ENCODE results near the gene TPRKB.
"Not testable (repeated sequence)": the region's sequence is repeated elsewhere in the genome, so short reads cannot be mapped to it uniquely, and the experiment has no call there.

TPRKB gene

GRCh38 chr2:73739101-73739500 lies 2.0 kb upstream of the TPRKB start:
- DNase-seq (ENCODE audit: low spot score): no peak

- no peak for DNase-seq (ENCODE audit: low spot score)
These were observed 767 bp downstream of the TPRKB start for GRCh38 chr2:73736378-73736777.

- no peak for DNase-seq (ENCODE audit: low spot score)
These were observed 6.3 kb downstream of the TPRKB start for GRCh38 chr2:73730810-73731209.

GRCh38 chr2:73728711-73729110 lies 8.4 kb downstream of the TPRKB start:
- no peak for DNase-seq (ENCODE audit: low spot score)

GRCh38 chr2:73728043-73728442 lies 9.1 kb downstream of the TPRKB start:
- no peak for DNase-seq (ENCODE audit: low spot score)

GRCh38 chr2:73726657-73727056 lies 10.5 kb downstream of the TPRKB start:
- DNase-seq (ENCODE audit: low spot score): not testable (repeated sequence)

- DNase-seq (ENCODE audit: low spot score): no peak
These were observed 18.1 kb downstream of the TPRKB start for GRCh38 chr2:73718851-73719621.

GRCh38 chr2:73718421-73718820 lies 18.7 kb downstream of the TPRKB start:
- DNase-seq (ENCODE audit: low spot score): no peak

GRCh38 chr2:73717695-73718094 lies 19.4 kb downstream of the TPRKB start:
- not testable (repeated sequence) for DNase-seq (ENCODE audit: low spot score)

- no peak for DNase-seq (ENCODE audit: low spot score)
These were observed 19.9 kb downstream of the TPRKB start for GRCh38 chr2:73717251-73717606.

GRCh38 chr2:73716543-73717250 lies 20.4 kb downstream of the TPRKB start:
- no peak for DNase-seq (ENCODE audit: low spot score)

- no peak for DNase-seq (ENCODE audit: low spot score)
These were observed 23.1 kb downstream of the TPRKB start for GRCh38 chr2:73714091-73714490.

- no peak for DNase-seq (ENCODE audit: low spot score)
These were observed 28.6 kb downstream of the TPRKB start for GRCh38 chr2:73708527-73708926.

GRCh38 chr2:73707636-73708035 lies 29.5 kb downstream of the TPRKB start:
- no peak for DNase-seq (ENCODE audit: low spot score)

- no peak for DNase-seq (ENCODE audit: low spot score)
These were observed 30.1 kb downstream of the TPRKB start for GRCh38 chr2:73707058-73707457.

- DNase-seq (ENCODE audit: low spot score): no peak
These were observed 32.1 kb downstream of the TPRKB start for GRCh38 chr2:73705091-73705490.

- no peak for DNase-seq (ENCODE audit: low spot score)
These were observed 32.9 kb downstream of the TPRKB start for GRCh38 chr2:73704285-73704684.

GRCh38 chr2:73703675-73704074 lies 33.5 kb downstream of the TPRKB start:
- no peak for DNase-seq (ENCODE audit: low spot score)

GRCh38 chr2:73702852-73703493 lies 34.2 kb downstream of the TPRKB start:
- DNase-seq (ENCODE audit: low spot score): not testable (repeated sequence)

- no peak for DNase-seq (ENCODE audit: low spot score)
These were observed 35.0 kb downstream of the TPRKB start for GRCh38 chr2:73701968-73702665.

GRCh38 chr2:73701448-73701765 lies 35.7 kb downstream of the TPRKB start:
- DNase-seq (ENCODE audit: low spot score): not testable (repeated sequence)

GRCh38 chr2:73700661-73701447 lies 36.3 kb downstream of the TPRKB start:
- DNase-seq (ENCODE audit: low spot score): no peak
